Right lobe of liver (tissue), 4 donors: ENCODE data around the gene CIAO3.

Source experiments
- POLR2A ChIP-seq: fragments of 450-650 bp; IDR thresholded peaks from one replicate; pipeline ENCODE4 v1.6.1; 2017; ENCODE audit warnings: antibody characterized with exemption, mild to moderate bottlenecking
- TF ChIP-seq, protein P1 (sequence below), 4 donors: fragments of 200-600 bp in 3 of 4; fragments of 450-650 bp in 1 of 4; IDR thresholded peaks; one replicate each; pipeline versions ENCODE4 v1.5.1 to v1.8.0; 2016 to 2022; ENCODE audit warnings: antibody characterized with exemption in 4 of 4, mild to moderate bottlenecking in 2 of 4
- donor health status: DM: no; HTN: no; CAD: no.
- donor health status: DM: no; HTN: no; CAD: no.
- donor health status: DM: no; HTN: yes; CAD: no.

DNA sequence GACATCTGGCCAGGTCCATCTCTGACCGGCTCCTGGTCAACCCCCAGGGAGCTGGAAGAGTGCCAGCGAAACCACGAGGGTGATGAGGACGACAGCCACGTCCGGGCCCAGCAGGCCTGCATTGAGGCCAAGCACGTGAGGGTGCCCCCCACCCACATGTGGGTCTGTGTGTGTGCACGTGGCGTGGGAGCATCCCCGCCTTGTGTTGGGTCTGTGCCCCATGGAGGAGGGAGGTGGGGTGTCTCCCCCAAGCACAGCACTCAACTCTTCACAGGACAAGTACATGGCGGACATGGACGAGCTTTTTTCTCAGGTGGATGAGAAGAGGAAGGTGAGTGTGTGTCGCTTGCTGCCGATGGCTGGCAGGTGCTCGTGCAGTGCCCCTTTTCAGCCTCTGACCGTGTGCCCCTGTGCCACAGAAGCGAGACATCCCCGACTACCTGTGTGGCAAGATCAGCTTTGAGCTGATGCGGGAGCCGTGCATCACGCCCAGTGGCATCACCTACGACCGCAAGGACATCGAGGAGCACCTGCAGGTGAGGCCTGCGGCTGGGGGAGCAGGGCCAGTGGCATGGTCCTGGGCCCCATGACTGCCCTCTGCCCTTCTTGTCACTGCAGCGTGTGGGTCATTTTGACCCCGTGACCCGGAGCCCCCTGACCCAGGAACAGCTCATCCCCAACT is 58.9 kb downstream of the CIAO3 start:
- TF ChIP-seq, protein P1, sequence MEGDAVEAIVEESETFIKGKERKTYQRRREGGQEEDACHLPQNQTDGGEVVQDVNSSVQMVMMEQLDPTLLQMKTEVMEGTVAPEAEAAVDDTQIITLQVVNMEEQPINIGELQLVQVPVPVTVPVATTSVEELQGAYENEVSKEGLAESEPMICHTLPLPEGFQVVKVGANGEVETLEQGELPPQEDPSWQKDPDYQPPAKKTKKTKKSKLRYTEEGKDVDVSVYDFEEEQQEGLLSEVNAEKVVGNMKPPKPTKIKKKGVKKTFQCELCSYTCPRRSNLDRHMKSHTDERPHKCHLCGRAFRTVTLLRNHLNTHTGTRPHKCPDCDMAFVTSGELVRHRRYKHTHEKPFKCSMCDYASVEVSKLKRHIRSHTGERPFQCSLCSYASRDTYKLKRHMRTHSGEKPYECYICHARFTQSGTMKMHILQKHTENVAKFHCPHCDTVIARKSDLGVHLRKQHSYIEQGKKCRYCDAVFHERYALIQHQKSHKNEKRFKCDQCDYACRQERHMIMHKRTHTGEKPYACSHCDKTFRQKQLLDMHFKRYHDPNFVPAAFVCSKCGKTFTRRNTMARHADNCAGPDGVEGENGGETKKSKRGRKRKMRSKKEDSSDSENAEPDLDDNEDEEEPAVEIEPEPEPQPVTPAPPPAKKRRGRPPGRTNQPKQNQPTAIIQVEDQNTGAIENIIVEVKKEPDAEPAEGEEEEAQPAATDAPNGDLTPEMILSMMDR (IDR thresholded peaks at IDR 0.05), result no peak
- TF ChIP-seq POLR2A, result no peak
